ENCODE results near the gene ODAM.
"Not testable (repeated sequence)": the region's sequence is repeated elsewhere in the genome, so short reads cannot be mapped to it uniquely, and the experiment has no call there.

Gene ODAM

DNA sequence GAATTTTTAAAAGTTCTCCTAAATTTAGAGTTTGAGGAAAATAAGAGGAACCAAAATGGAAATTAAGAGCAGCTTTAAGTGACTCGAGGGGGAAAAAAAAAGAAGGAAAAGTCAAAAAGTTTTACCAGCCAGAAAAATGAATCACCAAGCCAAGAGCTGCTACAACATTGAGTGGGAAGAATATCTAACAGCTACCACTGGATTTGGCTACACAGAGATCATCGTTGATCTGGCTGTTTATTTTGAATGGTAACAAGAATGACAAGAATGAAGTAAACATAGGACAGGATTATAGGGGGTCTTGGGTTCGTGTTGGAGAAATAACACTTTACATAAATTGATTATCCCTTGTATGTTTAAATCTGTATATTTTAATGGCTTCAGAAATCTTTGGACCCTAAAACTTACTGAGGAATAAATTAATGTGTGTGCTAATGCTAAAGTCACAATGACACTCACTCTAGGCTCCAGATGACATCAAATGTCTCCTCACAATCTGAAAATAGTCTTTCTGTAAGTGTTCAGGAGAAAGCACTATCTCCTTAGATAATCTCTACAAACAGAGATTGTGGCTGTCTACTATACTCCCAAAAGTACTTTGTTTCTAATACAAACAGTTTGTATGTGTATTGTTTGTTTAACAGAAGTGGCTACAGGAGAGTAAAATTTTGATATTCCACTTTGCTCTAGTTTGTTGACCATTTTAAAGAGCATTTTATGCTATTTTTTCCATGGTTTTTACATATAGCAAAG, 43.8 kb downstream of the ODAM start:
- Histone ChIP-seq H3K4me1 (ENCODE audit: control insufficient read depth, low read length) (no peaks in the 10 kb centered on the region), H3F3A (ENCODE audit: control insufficient read depth, insufficient read depth) (no peaks in the 10 kb centered on the region), H3K27me3 (ENCODE audit: control insufficient read depth, low read length) (no peaks in the 10 kb centered on the region), H4K20me1 (ENCODE audit: control insufficient read depth, insufficient read depth, low read depth, low read length) (no peaks in the 10 kb centered on the region), H3K9me2 (replicated peaks; ENCODE audit: control insufficient read depth, low read length) (no peaks in the 10 kb centered on the region), H3K4me2 (ENCODE audit: low read length) (no peak overlapping the region), H3K9me3 (ENCODE audit: control insufficient read depth, insufficient read depth, low read length) (no peaks in the 10 kb centered on the region), H3K36me3 (ENCODE audit: control insufficient read depth, low read length) (no peaks in the 10 kb centered on the region), H3K4me3 (ENCODE audit: low read length) (no peak overlapping the region), H3K79me2 (ENCODE audit: control insufficient read depth, low read length) (no peaks in the 10 kb centered on the region), H3K27ac (ENCODE audit: low read depth, low read length) (no peak overlapping the region)
- no peak for TF ChIP-seq EZH2phosphoT487 (IDR thresholded peaks at IDR 0.05; ENCODE audit: borderline replicate concordance, low read length)
- TF ChIP-seq, protein P1, sequence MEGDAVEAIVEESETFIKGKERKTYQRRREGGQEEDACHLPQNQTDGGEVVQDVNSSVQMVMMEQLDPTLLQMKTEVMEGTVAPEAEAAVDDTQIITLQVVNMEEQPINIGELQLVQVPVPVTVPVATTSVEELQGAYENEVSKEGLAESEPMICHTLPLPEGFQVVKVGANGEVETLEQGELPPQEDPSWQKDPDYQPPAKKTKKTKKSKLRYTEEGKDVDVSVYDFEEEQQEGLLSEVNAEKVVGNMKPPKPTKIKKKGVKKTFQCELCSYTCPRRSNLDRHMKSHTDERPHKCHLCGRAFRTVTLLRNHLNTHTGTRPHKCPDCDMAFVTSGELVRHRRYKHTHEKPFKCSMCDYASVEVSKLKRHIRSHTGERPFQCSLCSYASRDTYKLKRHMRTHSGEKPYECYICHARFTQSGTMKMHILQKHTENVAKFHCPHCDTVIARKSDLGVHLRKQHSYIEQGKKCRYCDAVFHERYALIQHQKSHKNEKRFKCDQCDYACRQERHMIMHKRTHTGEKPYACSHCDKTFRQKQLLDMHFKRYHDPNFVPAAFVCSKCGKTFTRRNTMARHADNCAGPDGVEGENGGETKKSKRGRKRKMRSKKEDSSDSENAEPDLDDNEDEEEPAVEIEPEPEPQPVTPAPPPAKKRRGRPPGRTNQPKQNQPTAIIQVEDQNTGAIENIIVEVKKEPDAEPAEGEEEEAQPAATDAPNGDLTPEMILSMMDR (IDR thresholded peaks at IDR 0.05; ENCODE audit: low read depth, low read length, poor library complexity, severe bottlenecking), result no peak

DNA sequence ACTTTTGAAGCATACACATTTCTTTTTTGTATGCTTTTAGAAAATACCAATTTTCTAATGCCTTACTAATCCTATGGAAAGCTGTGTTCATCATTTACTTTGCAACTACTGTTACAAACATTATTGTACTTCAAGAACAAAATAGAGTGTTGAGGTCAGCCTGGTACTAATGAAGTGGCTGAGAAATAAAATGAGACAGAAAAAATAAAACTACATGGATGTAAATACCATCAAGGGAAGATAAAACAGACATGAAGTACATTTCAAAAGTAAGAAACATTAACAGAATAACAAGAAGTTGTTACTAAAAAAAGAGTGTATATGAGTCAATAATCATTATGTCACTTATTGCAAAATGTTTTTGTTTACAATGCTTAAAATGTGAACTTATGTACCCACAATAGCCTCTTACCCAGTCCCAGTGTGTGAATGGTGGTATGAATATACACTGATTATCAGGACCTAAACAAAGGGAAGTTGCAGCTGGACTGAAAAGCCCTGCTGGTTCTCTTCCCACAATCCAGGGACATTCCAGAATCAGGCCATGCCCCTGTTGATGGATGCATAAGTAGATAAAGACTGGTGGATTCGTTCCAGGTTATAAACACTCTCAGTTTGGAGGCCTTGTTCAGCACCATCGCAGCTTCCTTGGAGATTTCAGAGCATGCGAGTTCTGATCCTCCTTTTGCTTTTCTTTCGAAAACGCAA, 44.5 kb downstream of the ODAM start:
- no peaks in the 10 kb centered on the region for H3K27me3 ChIP-seq (ENCODE audit: control insufficient read depth, low read length)

DNA sequence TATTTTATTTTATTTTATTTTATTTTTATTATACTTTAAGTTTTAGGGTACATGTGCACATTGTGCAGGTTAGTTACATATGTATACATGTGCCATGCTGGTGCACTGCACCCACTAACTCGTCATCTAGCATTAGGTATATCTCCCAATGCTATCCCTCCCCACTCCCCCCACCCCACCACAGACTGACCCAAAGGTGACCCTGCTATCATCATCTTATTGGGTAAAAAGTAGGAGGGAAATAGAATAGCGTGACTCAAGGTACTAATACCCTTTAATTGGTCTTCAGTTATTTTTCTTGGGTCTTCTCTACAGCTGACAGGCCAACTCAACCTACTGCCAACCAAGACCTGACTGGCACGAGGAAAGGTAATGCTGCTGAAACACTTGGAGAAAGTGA, 46.8 kb downstream of the ODAM start, which contains the start of gene CSN3:
Gene CSN3, plus strand, starts transcription at position 301 of the 400 bp plus-strand sequence. CDS start 2,223 bp downstream, outside the sequence.
- H3K9me2 ChIP-seq (replicated peaks; ENCODE audit: control insufficient read depth, low read length); H3K9me3 ChIP-seq (ENCODE audit: control insufficient read depth, insufficient read depth, low read length); H3K4me1 ChIP-seq (ENCODE audit: control insufficient read depth, low read length); H4K20me1 ChIP-seq (ENCODE audit: control insufficient read depth, insufficient read depth, low read depth, low read length); H3K36me3 ChIP-seq (ENCODE audit: control insufficient read depth, low read length); H3F3A ChIP-seq (ENCODE audit: control insufficient read depth, insufficient read depth); H3K27me3 ChIP-seq (ENCODE audit: control insufficient read depth, low read length); H3K79me2 ChIP-seq (ENCODE audit: control insufficient read depth, low read length); H3K27ac ChIP-seq (ENCODE audit: low read depth, low read length); H3K4me3 ChIP-seq (ENCODE audit: low read length); H3K4me2 ChIP-seq (ENCODE audit: low read length): not testable (repeated sequence)

More for the DNA sequence above, 44.5 kb downstream of the ODAM start:
- Histone ChIP-seq H3K4me2 (ENCODE audit: low read length) (no peak overlapping the region), H3K4me3 (ENCODE audit: low read length) (no peak overlapping the region), H3F3A (ENCODE audit: control insufficient read depth, insufficient read depth) (no peaks in the 10 kb centered on the region), H4K20me1 (ENCODE audit: control insufficient read depth, insufficient read depth, low read depth, low read length) (no peaks in the 10 kb centered on the region), H3K9me3 (ENCODE audit: control insufficient read depth, insufficient read depth, low read length) (no peaks in the 10 kb centered on the region), H3K27ac (ENCODE audit: low read depth, low read length) (no peak overlapping the region), H3K4me1 (ENCODE audit: control insufficient read depth, low read length) (no peaks in the 10 kb centered on the region), H3K79me2 (ENCODE audit: control insufficient read depth, low read length) (no peaks in the 10 kb centered on the region), H3K36me3 (ENCODE audit: control insufficient read depth, low read length) (no peaks in the 10 kb centered on the region), H3K9me2 (replicated peaks; ENCODE audit: control insufficient read depth, low read length) (no peaks in the 10 kb centered on the region)
- TF ChIP-seq EZH2phosphoT487 (IDR thresholded peaks at IDR 0.05; ENCODE audit: borderline replicate concordance, low read length), result no peak
- TF ChIP-seq, protein P1 (IDR thresholded peaks at IDR 0.05; ENCODE audit: low read depth, low read length, poor library complexity, severe bottlenecking), result no peak

GRCh38 chr4:70243091-70243490, 47.6 kb downstream of the ODAM start:
- H3K4me3 ChIP-seq (ENCODE audit: low read length), result no peak overlapping the region
- TF ChIP-seq EZH2phosphoT487 (IDR thresholded peaks at IDR 0.05; ENCODE audit: borderline replicate concordance, low read length), result no peak
- TF ChIP-seq, protein P1 (IDR thresholded peaks at IDR 0.05; ENCODE audit: low read depth, low read length, poor library complexity, severe bottlenecking), result no peak

More at GRCh38 chr4:70243091-70243490, 47.6 kb downstream of the ODAM start:
- Histone ChIP-seq H3K4me1 (ENCODE audit: control insufficient read depth, low read length) (peaks cover 5% of the 10 kb centered on the region), H4K20me1 (ENCODE audit: control insufficient read depth, insufficient read depth, low read depth, low read length) (no peaks in the 10 kb centered on the region), H3K36me3 (ENCODE audit: control insufficient read depth, low read length) (no peaks in the 10 kb centered on the region), H3K9me3 (ENCODE audit: control insufficient read depth, insufficient read depth, low read length) (no peaks in the 10 kb centered on the region), H3K27me3 (ENCODE audit: control insufficient read depth, low read length) (no peaks in the 10 kb centered on the region), H3K4me2 (ENCODE audit: low read length) (no peak overlapping the region), H3K9me2 (replicated peaks; ENCODE audit: control insufficient read depth, low read length) (no peaks in the 10 kb centered on the region), H3K79me2 (ENCODE audit: control insufficient read depth, low read length) (no peaks in the 10 kb centered on the region), H3F3A (ENCODE audit: control insufficient read depth, insufficient read depth) (no peaks in the 10 kb centered on the region), H3K27ac (ENCODE audit: low read depth, low read length) (no peak overlapping the region)
